H9 (cell line): Measurements from ENCODE around the gene DQX1. TPM values are rescaled to one million over a fixed set of nuclear protein-coding genes. Genes with fewer than 3 reads are reported as not detected.

Experiments used
- DNase-seq: peaks from one replicate; pipeline ENCODE4 v3.0.0-alpha.2; 2017
- H2AFZ ChIP-seq: one replicate; pipeline ENCODE4 v1.6.1; 2013; ENCODE audit warnings: mild to moderate bottlenecking, low read length, control low read depth, moderate library complexity
- H2AK5ac ChIP-seq: 2 replicates; pipeline ENCODE4 v1.6.1; 2013; ENCODE audit warnings: low read length, control low read depth, mixed read lengths; ENCODE audit not compliant: insufficient read length
- H2BK120ac ChIP-seq: one replicate; pipeline ENCODE4 v1.6.1; 2013; ENCODE audit warnings: low read depth, mild to moderate bottlenecking, low read length, control low read depth, inconsistent platforms; ENCODE audit not compliant: poor library complexity, severe bottlenecking
- H2BK12ac ChIP-seq: 2 replicates; pipeline ENCODE4 v1.6.1; 2013; ENCODE audit warnings: low read length, control low read depth, mixed read lengths, low read depth; ENCODE audit not compliant: insufficient read length
- H2BK15ac ChIP-seq: 2 replicates; pipeline ENCODE4 v1.6.1; 2013; ENCODE audit warnings: low read depth, low read length, control low read depth
- H2BK20ac ChIP-seq: one replicate; pipeline ENCODE4 v1.6.1; 2013; ENCODE audit warnings: low read depth, mild to moderate bottlenecking, low read length, control low read depth, inconsistent platforms; ENCODE audit not compliant: poor library complexity, severe bottlenecking
- H2BK5ac ChIP-seq: 2 replicates; pipeline ENCODE4 v1.6.1; 2013; ENCODE audit warnings: low read length, control low read depth, mixed read lengths; ENCODE audit not compliant: insufficient read length
- H3K14ac ChIP-seq: 2 replicates; pipeline ENCODE4 v1.6.1; 2013; ENCODE audit warnings: low read length, control low read depth; ENCODE audit not compliant: insufficient read depth
- H3K18ac ChIP-seq: 2 replicates; pipeline ENCODE4 v1.6.1; 2013; ENCODE audit warnings: low read depth, mild to moderate bottlenecking, mixed read lengths, low read length, control low read depth; ENCODE audit not compliant: insufficient read length
- H3K23ac ChIP-seq: 2 replicates; pipeline ENCODE4 v1.6.1; 2013; ENCODE audit warnings: low read length, control low read depth, mixed read lengths, low read depth; ENCODE audit not compliant: insufficient read length
- H3K23me2 ChIP-seq: 2 replicates; pipeline ENCODE4 v1.6.1; 2013; ENCODE audit warnings: low read depth, mild to moderate bottlenecking, mixed read lengths, low read length, control low read depth; ENCODE audit not compliant: insufficient read length, poor library complexity, severe bottlenecking
- H3K27ac ChIP-seq: 2 replicates; pipeline ENCODE4 v1.5.1; 2013; ENCODE audit warnings: low read length, control low read depth, mixed read lengths, low read depth; ENCODE audit not compliant: insufficient read length
- H3K27me3 ChIP-seq: 2 replicates; pipeline ENCODE4 v1.6.1; 2013; ENCODE audit warnings: low read length, control low read depth, inconsistent platforms; ENCODE audit not compliant: insufficient read depth
- H3K4ac ChIP-seq: 2 replicates; pipeline ENCODE4 v1.6.1; 2013; ENCODE audit warnings: low read depth, mild to moderate bottlenecking, control low read depth, inconsistent platforms, low read length, moderate library complexity
- H3K4me1 ChIP-seq: 2 replicates; pipeline ENCODE4 v1.6.1; 2013; ENCODE audit warnings: low read length, control low read depth, inconsistent platforms; ENCODE audit not compliant: insufficient read depth
- H3K4me2 ChIP-seq: 2 replicates; pipeline ENCODE4 v1.6.1; 2013; ENCODE audit warnings: low read length, control low read depth, mixed read lengths; ENCODE audit not compliant: insufficient read length, insufficient read depth
- H3K56ac ChIP-seq: 2 replicates; pipeline ENCODE4 v1.6.1; 2013; ENCODE audit warnings: low read depth, mild to moderate bottlenecking, mixed read lengths, low read length, control low read depth; ENCODE audit not compliant: insufficient read length
- H3K79me1 ChIP-seq: 2 replicates; pipeline ENCODE4 v1.6.1; 2013; ENCODE audit warnings: low read depth, mild to moderate bottlenecking, moderate library complexity, low read length, control low read depth, inconsistent platforms; ENCODE audit not compliant: insufficient read depth, poor library complexity, severe bottlenecking
- H3K79me2 ChIP-seq: 2 replicates; pipeline ENCODE4 v1.6.1; 2013; ENCODE audit warnings: low read length, control low read depth, inconsistent platforms; ENCODE audit not compliant: insufficient read depth
- H3K9ac ChIP-seq: 2 replicates; pipeline ENCODE4 v1.6.1; 2013; ENCODE audit warnings: low read length, control low read depth, mixed read lengths; ENCODE audit not compliant: insufficient read length; ENCODE audit errors: extremely low read depth
- H3K9me3 ChIP-seq: one replicate; pipeline ENCODE4 v1.6.1; 2013; ENCODE audit warnings: low read depth, low read length, inconsistent platforms; ENCODE audit not compliant: control insufficient read depth
- H3T11ph ChIP-seq: one replicate; pipeline ENCODE4 v1.6.1; 2013; ENCODE audit warnings: mild to moderate bottlenecking, low read length, control low read depth, inconsistent platforms
- H4K20me1 ChIP-seq: one replicate; pipeline ENCODE4 v1.6.1; 2013; ENCODE audit not compliant: control insufficient read depth, insufficient read length, insufficient read depth
- H4K5ac ChIP-seq: 2 replicates; pipeline ENCODE4 v1.6.1; 2013; ENCODE audit warnings: low read depth, mild to moderate bottlenecking, mixed read lengths, low read length, control low read depth; ENCODE audit not compliant: insufficient read length
- H4K8ac ChIP-seq: replicated peaks from 2 replicates; pipeline ENCODE4 v1.6.1; 2013; ENCODE audit warnings: low read length, control low read depth, mixed read lengths, low read depth; ENCODE audit not compliant: insufficient read length
- H4K91ac ChIP-seq: 2 replicates; pipeline ENCODE4 v1.6.1; 2013; ENCODE audit warnings: low read depth, mild to moderate bottlenecking, moderate library complexity, mixed read lengths, low read length, control low read depth; ENCODE audit not compliant: insufficient read length
- H3K27ac Mint-ChIP-seq, 3 experiments: 2 replicates in 2 of 3; 3 replicates in 1 of 3; pipeline ENCODE4 v1.8.0; 2020 to 2021; ENCODE audit warnings: mixed read lengths in 3 of 3, mild to moderate bottlenecking in 1 of 3, moderate library complexity in 1 of 3
- H3K27me3 Mint-ChIP-seq: 2 replicates; pipeline ENCODE4 v1.8.0; 2021; ENCODE audit warnings: low read depth, mild to moderate bottlenecking, moderate library complexity, mixed read lengths
- H3K36me3 Mint-ChIP-seq, 3 experiments: 2 replicates in 2 of 3; 3 replicates in 1 of 3; pipeline ENCODE4 v1.8.0; 2020 to 2021; ENCODE audit warnings: low read depth in 3 of 3, mixed read lengths in 3 of 3; ENCODE audit not compliant: insufficient read depth in 1 of 3
- H3K4me1 Mint-ChIP-seq, 2 experiments: 2 replicates each; pipeline ENCODE4 v1.8.0; 2020; ENCODE audit warnings: mixed read lengths in 2 of 2
- H3K4me3 Mint-ChIP-seq, 2 experiments: 2 replicates in 1 of 2; 3 replicates in 1 of 2; pipeline ENCODE4 v1.8.0; 2020 to 2021; ENCODE audit warnings: mild to moderate bottlenecking in 2 of 2, mixed read lengths in 2 of 2, moderate library complexity in 1 of 2
- H3K9me3 Mint-ChIP-seq, 2 experiments: 2 replicates in 1 of 2; 3 replicates in 1 of 2; pipeline ENCODE4 v1.8.0; 2020; ENCODE audit warnings: mild to moderate bottlenecking in 2 of 2, mixed read lengths in 2 of 2, moderate library complexity in 1 of 2
- CTCF ChIP-seq: fragments of 200-600 bp; sonication (generic); conservative IDR thresholded peaks from 3 replicates; pipeline ENCODE4 v1.8.0; 2021; ENCODE audit warnings: antibody characterized with exemption, mild to moderate bottlenecking
- WGBS: extraction: QIAGEN DNeasy Blood & Tissue Kit; methylation state at CpG from one replicate; pipeline ENCODE4 v1.1.7; 2013; ENCODE audit warnings: missing lambda C conversion rate, low lambda C conversion rate, mixed read lengths; ENCODE audit not compliant: insufficient read length; ENCODE audit errors: extremely low coverage; 5-methylcytosine and 5-hydroxymethylcytosine counted together
- total RNA-seq: library from RNA; stranded (reverse); gene quantifications from 2 replicates; pipeline ENCODE4 v1.2.1, GENCODE V29; 2021

Gene DQX1
- total RNA-seq, 1 experiment from 2014 or later, result 0.98 TPM

DNA sequence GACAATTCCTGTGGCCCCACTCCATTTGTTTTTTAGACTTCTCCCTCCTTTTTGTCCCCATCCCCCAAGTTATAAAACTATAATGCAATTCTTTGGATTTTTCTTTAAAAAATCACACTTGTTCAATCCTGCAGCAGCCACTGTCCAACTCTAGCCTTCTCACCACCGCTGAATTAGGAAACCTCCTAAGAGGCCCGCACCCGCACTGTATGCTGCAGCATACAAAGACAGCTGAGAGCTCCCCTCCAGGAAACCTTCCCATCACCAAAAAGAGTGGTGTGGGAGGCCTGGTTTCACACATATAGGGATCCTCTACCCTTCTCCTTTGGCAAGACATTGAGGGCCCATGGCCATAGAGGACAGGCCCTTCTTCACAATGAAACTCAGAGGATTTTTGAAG is 21.4 kb downstream of the DQX1 start:
- peaks cover 56% of the 10 kb centered on the region for H3K27me3 ChIP-seq
- H3K79me2 ChIP-seq, result no peaks in the 10 kb centered on the region
- peaks cover 25% of the 10 kb centered on the region for H3K23me2 ChIP-seq

More for the DNA sequence above, 21.4 kb downstream of the DQX1 start:
- H3K4me2 ChIP-seq, result no peak overlapping the region
- no peak overlapping the region for H2AK5ac ChIP-seq
- no peak overlapping the region for H3K27ac ChIP-seq
- TF ChIP-seq CTCF, result no peak
- H2AFZ ChIP-seq, result no peak overlapping the region
- Mint-ChIP-seq H3K4me1 (peaks cover 56 to 63% of the 10 kb centered on the region in 2 experiments), H3K4me3 (peak overlapping the region in 1 of 2 experiments; percentile 85; a peak in 3 of 5 replicates), H3K27ac (no peak overlapping the region), H3K27me3 (peaks cover 79% of the 10 kb centered on the region), H3K9me3 (peaks cover 3 to 5% of the 10 kb centered on the region in 2 experiments; a peak in 3 of 5 replicates), H3K36me3 (peaks cover 24 to 33% (median 24%) of the 10 kb centered on the region in 3 experiments)
- no peak overlapping the region for H3K14ac ChIP-seq
- H4K5ac ChIP-seq, result no peak overlapping the region
- H4K8ac ChIP-seq, result no peak overlapping the region
- no peak overlapping the region for H3K4ac ChIP-seq
- WGBS, result no CpG with 5 or more reads among the region's 3 CpGs
- no peaks in the 10 kb centered on the region for H4K20me1 ChIP-seq
- no peak overlapping the region for H2BK12ac ChIP-seq
- H2BK15ac ChIP-seq, result no peak overlapping the region
- H2BK5ac ChIP-seq, result no peak overlapping the region
- no peak overlapping the region for H3K56ac ChIP-seq
- no peak overlapping the region for H2BK20ac ChIP-seq
- no peak overlapping the region for H3K18ac ChIP-seq
- no peak overlapping the region for H3K23ac ChIP-seq
- no peak overlapping the region for H3K9ac ChIP-seq
- H2BK120ac ChIP-seq, result no peak overlapping the region
- no peak overlapping the region for H3T11ph ChIP-seq
- H3K79me1 ChIP-seq, result no peaks in the 10 kb centered on the region
- H3K9me3 ChIP-seq, result no peaks in the 10 kb centered on the region
- H4K91ac ChIP-seq, result no peak overlapping the region
- DNase-seq, result no peak
- peaks cover 4% of the 10 kb centered on the region; the same call in 1 of the 2 replicates for H3K4me1 ChIP-seq
